ENCODE measurements around the gene P2RX7.

P2RX7 gene

DNA sequence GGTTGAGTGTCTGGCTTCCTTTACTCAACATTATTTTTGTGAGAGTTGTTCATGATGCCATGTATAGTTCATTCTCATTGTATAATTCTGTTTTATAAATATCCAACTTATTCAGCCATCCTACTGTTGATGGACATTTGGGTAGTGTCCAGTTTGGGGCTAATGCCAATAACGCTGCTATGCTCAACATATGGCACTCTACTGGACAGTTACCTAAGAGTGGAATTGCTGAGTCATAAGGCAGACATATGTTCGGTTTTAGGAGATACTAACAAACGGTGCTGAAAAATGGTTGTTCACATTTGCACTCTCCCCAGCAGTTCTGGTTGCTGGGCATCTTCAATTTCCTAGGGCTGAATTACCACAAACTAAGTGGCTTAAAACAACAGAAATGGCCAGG lies 48.5 kb downstream of the P2RX7 start:
- peaks cover under 1% of the 10 kb centered on the region for H3K4me1 ChIP-seq (ENCODE audit: insufficient read depth, low read length, severe bottlenecking)
- no peak overlapping the region for H3K27ac ChIP-seq (ENCODE audit: low read depth, low read length, poor library complexity, severe bottlenecking)
- no peaks in the 10 kb centered on the region for H3K36me3 ChIP-seq (ENCODE audit: insufficient read depth, low read length)
- H3K27me3 ChIP-seq (ENCODE audit: insufficient read depth, low read length) = no peaks in the 10 kb centered on the region
- H3K9me3 ChIP-seq (ENCODE audit: low read length) = no peaks in the 10 kb centered on the region
- H2AFZ ChIP-seq (ENCODE audit: low read length) = no peak overlapping the region
- H4K20me1 ChIP-seq (ENCODE audit: insufficient read depth, low read length) = no peaks in the 10 kb centered on the region
- no peak overlapping the region for H3K4me3 ChIP-seq (ENCODE audit: low read depth, low read length, poor library complexity, severe bottlenecking)
- TF ChIP-seq EZH2 (IDR thresholded peaks at IDR 0.05; ENCODE audit: borderline replicate concordance, low read length) = no peak
- TF ChIP-seq, protein P1, sequence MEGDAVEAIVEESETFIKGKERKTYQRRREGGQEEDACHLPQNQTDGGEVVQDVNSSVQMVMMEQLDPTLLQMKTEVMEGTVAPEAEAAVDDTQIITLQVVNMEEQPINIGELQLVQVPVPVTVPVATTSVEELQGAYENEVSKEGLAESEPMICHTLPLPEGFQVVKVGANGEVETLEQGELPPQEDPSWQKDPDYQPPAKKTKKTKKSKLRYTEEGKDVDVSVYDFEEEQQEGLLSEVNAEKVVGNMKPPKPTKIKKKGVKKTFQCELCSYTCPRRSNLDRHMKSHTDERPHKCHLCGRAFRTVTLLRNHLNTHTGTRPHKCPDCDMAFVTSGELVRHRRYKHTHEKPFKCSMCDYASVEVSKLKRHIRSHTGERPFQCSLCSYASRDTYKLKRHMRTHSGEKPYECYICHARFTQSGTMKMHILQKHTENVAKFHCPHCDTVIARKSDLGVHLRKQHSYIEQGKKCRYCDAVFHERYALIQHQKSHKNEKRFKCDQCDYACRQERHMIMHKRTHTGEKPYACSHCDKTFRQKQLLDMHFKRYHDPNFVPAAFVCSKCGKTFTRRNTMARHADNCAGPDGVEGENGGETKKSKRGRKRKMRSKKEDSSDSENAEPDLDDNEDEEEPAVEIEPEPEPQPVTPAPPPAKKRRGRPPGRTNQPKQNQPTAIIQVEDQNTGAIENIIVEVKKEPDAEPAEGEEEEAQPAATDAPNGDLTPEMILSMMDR (IDR thresholded peaks at IDR 0.05; ENCODE audit: low read length) = no peak
- H3K9ac ChIP-seq (ENCODE audit: low read length) = no peak overlapping the region
- H3F3A ChIP-seq (ENCODE audit: insufficient read depth, low read length) = no peaks in the 10 kb centered on the region
- no peak overlapping the region for H3K4me2 ChIP-seq (ENCODE audit: low read length)
- no peaks in the 10 kb centered on the region for H3K79me2 ChIP-seq (ENCODE audit: insufficient read depth, low read length)
- no peaks in the 10 kb centered on the region for H3K9me2 ChIP-seq (ENCODE audit: low read depth, low read length)

DNA sequence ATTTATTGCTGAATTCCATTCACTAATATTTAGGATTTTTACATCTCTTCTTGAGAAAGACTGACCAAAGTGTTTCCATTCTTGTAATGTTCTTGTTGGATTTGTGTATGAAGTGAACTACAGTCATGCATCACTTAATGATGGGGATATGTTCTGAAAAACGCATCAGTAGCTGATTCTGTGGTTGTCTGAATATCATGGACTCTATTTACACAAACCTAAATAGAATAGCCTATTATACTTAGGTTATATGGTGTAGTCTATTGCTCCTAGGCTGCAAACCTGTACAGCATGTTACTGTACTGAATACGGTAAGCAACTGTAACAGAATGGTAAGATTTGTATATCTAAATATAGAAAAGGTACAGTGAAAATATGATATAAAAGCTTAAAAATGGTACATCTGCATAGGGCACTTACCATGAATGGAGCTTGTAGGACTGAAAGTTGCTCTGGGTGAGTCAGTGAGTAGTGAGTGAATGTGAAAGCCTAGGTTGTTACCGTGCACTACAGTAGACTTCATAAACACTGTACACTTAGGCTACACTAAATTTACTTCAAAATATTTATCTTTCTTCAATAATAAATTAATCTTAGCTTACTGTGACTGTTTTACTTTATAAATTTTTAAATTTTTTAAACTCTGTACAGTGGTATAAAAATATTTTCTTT lies 49.7 kb downstream of the P2RX7 start:
- H3F3A ChIP-seq (ENCODE audit: insufficient read depth, low read length) = no peaks in the 10 kb centered on the region
- TF ChIP-seq, protein P1 (IDR thresholded peaks at IDR 0.05; ENCODE audit: low read length) = no peak
- no peak for TF ChIP-seq EZH2 (IDR thresholded peaks at IDR 0.05; ENCODE audit: borderline replicate concordance, low read length)
- no peaks in the 10 kb centered on the region for H3K36me3 ChIP-seq (ENCODE audit: insufficient read depth, low read length)
- H3K9me2 ChIP-seq (ENCODE audit: low read depth, low read length) = no peaks in the 10 kb centered on the region
- H3K79me2 ChIP-seq (ENCODE audit: insufficient read depth, low read length) = no peaks in the 10 kb centered on the region
- no peaks in the 10 kb centered on the region for H3K9me3 ChIP-seq (ENCODE audit: low read length)
- no peak overlapping the region for H3K4me3 ChIP-seq (ENCODE audit: low read depth, low read length, poor library complexity, severe bottlenecking)
- no peak overlapping the region for H3K27ac ChIP-seq (ENCODE audit: low read depth, low read length, poor library complexity, severe bottlenecking)
- H2AFZ ChIP-seq (ENCODE audit: low read length) = no peak overlapping the region
- H4K20me1 ChIP-seq (ENCODE audit: insufficient read depth, low read length) = no peaks in the 10 kb centered on the region
- H3K27me3 ChIP-seq (ENCODE audit: insufficient read depth, low read length) = no peaks in the 10 kb centered on the region
- H3K9ac ChIP-seq (ENCODE audit: low read length) = no peak overlapping the region
- H3K4me1 ChIP-seq (ENCODE audit: insufficient read depth, low read length, severe bottlenecking) = no peaks in the 10 kb centered on the region
- no peak overlapping the region for H3K4me2 ChIP-seq (ENCODE audit: low read length)

DNA sequence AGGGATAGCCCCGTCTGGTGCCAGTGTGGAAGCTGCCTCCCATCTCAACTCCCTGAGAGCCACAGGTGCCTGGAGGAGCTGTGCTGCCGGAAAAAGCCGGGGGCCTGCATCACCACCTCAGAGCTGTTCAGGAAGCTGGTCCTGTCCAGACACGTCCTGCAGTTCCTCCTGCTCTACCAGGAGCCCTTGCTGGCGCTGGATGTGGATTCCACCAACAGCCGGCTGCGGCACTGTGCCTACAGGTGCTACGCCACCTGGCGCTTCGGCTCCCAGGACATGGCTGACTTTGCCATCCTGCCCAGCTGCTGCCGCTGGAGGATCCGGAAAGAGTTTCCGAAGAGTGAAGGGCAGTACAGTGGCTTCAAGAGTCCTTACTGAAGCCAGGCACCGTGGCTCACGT lies 51.7 kb downstream of the P2RX7 start:
- Histone ChIP-seq H3K9me3 (ENCODE audit: low read length) (no peaks in the 10 kb centered on the region), H3K36me3 (ENCODE audit: insufficient read depth, low read length) (no peaks in the 10 kb centered on the region), H3K9me2 (ENCODE audit: low read depth, low read length) (no peaks in the 10 kb centered on the region), H3F3A (ENCODE audit: insufficient read depth, low read length) (no peaks in the 10 kb centered on the region), H3K4me3 (ENCODE audit: low read depth, low read length, poor library complexity, severe bottlenecking) (no peak overlapping the region), H3K79me2 (ENCODE audit: insufficient read depth, low read length) (no peaks in the 10 kb centered on the region), H3K4me1 (ENCODE audit: insufficient read depth, low read length, severe bottlenecking) (no peaks in the 10 kb centered on the region), H3K4me2 (ENCODE audit: low read length) (no peak overlapping the region), H3K9ac (ENCODE audit: low read length) (no peak overlapping the region), H3K27me3 (ENCODE audit: insufficient read depth, low read length) (no peaks in the 10 kb centered on the region), H2AFZ (ENCODE audit: low read length) (no peak overlapping the region), H3K27ac (ENCODE audit: low read depth, low read length, poor library complexity, severe bottlenecking) (no peak overlapping the region), H4K20me1 (ENCODE audit: insufficient read depth, low read length) (no peaks in the 10 kb centered on the region)
- no peak for TF ChIP-seq EZH2 (IDR thresholded peaks at IDR 0.05; ENCODE audit: borderline replicate concordance, low read length)
- TF ChIP-seq, protein P1 (IDR thresholded peaks at IDR 0.05; ENCODE audit: low read length) = no peak

Data from OCI-LY1 (cell line).